Naive B cell (primary cell): ENCODE measurements around the gene GRIN3B. TPM values are rescaled to one million over a fixed set of nuclear protein-coding genes. Genes with fewer than 3 reads are reported as not detected.

Source experiments
- ATAC-seq, 2 donors: fragments of 150-1000 bp; cut with Tn5 transposase; 2 replicates each; pipeline ENCODE4 v1.10.0; 2021; ENCODE audit warnings: low read depth in 2 of 2, mild to moderate bottlenecking in 2 of 2, moderate library complexity in 2 of 2
- DNase-seq: peaks from one replicate; pipeline ENCODE4 v3.0.0; 2022
- H3K27ac Mint-ChIP-seq, 6 donors: one replicate each; pipeline ENCODE4 v1.8.0; 2020 to 2022; ENCODE audit warnings: mild to moderate bottlenecking in 6 of 6, mixed read lengths in 6 of 6, moderate library complexity in 5 of 6, inconsistent platforms in 2 of 6
- H3K27me3 Mint-ChIP-seq, 3 donors: one replicate each; pipeline ENCODE4 v1.8.0; 2021 to 2022; ENCODE audit warnings: mixed read lengths in 3 of 3, mild to moderate bottlenecking in 1 of 3
- H3K36me3 Mint-ChIP-seq, 2 donors: one replicate each; pipeline ENCODE4 v1.8.0; 2020 to 2022; ENCODE audit warnings: mixed read lengths in 2 of 2, inconsistent platforms in 1 of 2, mild to moderate bottlenecking in 1 of 2
- H3K4me1 Mint-ChIP-seq, 3 donors: one replicate each; pipeline ENCODE4 v1.8.0; 2020 to 2022; ENCODE audit warnings: mixed read lengths in 3 of 3, inconsistent platforms in 1 of 3, mild to moderate bottlenecking in 1 of 3, moderate library complexity in 1 of 3
- H3K4me3 Mint-ChIP-seq, 8 donors: one replicate each; pipeline ENCODE4 v1.8.0; 2020 to 2022; ENCODE audit warnings: mild to moderate bottlenecking in 8 of 8, mixed read lengths in 8 of 8, moderate library complexity in 8 of 8, inconsistent platforms in 2 of 8
- H3K9me3 Mint-ChIP-seq, 7 donors: one replicate each; pipeline ENCODE4 v1.8.0; 2020 to 2022; ENCODE audit warnings: mixed read lengths in 7 of 7, mild to moderate bottlenecking in 5 of 7, inconsistent platforms in 2 of 7, moderate library complexity in 1 of 7
- polyA plus RNA-seq, 6 donors: library from polyadenylated mRNA; unstranded; fragments of 300-500 nt; fragmentation: Illumina TruSeq; gene quantifications; one replicate each; pipeline ENCODE4 v1.2.3, GENCODE V29; 2021; ENCODE audit warnings: low read depth in 6 of 6

The GRIN3B gene
- polyA plus RNA-seq, 6 donors from 2014 or later, result not detected

- Mint-ChIP-seq H3K27me3 (no peaks in the 10 kb centered on the region), H3K9me3 (no peaks in the 10 kb centered on the region), H3K4me1 (no peaks in the 10 kb centered on the region), H3K36me3 (peaks cover 2 to 3% of the 10 kb centered on the region in 2 donors), H3K4me3 (no peak overlapping the region), H3K27ac (no peak overlapping the region)
- no peak for DNase-seq
- ATAC-seq, result no peak
These were observed 40.2 kb upstream of the GRIN3B start for GRCh38 chr19:960020-960419.

- Mint-ChIP-seq H3K4me1 (no peaks in the 10 kb centered on the region), H3K9me3 (no peaks in the 10 kb centered on the region), H3K27me3 (no peaks in the 10 kb centered on the region), H3K27ac (no peak overlapping the region), H3K4me3 (no peak overlapping the region), H3K36me3 (peaks cover 4 to 8% of the 10 kb centered on the region in 2 donors)
- ATAC-seq (no peak), DNase-seq (no peak)
These were observed 39.6 kb upstream of the GRIN3B start for GRCh38 chr19:960601-960938.

- no peak overlapping the region for H3K4me3 Mint-ChIP-seq
- H3K9me3 Mint-ChIP-seq, result peaks cover 0 to 2% (median 0%) of the 10 kb centered on the region in 7 donors
- no peaks in the 10 kb centered on the region for H3K27me3 Mint-ChIP-seq
- ATAC-seq (no peak), DNase-seq (no peak)
- H3K36me3 Mint-ChIP-seq, result peaks cover 4 to 8% of the 10 kb centered on the region in 2 donors
- H3K27ac Mint-ChIP-seq, result no peak overlapping the region
- H3K4me1 Mint-ChIP-seq, result no peaks in the 10 kb centered on the region
These were observed 38.2 kb upstream of the GRIN3B start for GRCh38 chr19:961866-962620.

- peaks cover 4 to 8% of the 10 kb centered on the region in 2 donors for H3K36me3 Mint-ChIP-seq
- no peak for ATAC-seq
- H3K4me1 Mint-ChIP-seq, result no peaks in the 10 kb centered on the region
- no peak for DNase-seq
- H3K9me3 Mint-ChIP-seq, result peaks cover 0 to 2% (median 0%) of the 10 kb centered on the region in 7 donors
- H3K27ac Mint-ChIP-seq, result peak overlapping the region in 1 of 6 donors; percentile 63
- no peak overlapping the region for H3K4me3 Mint-ChIP-seq
- H3K27me3 Mint-ChIP-seq, result no peaks in the 10 kb centered on the region
These were observed 37.4 kb upstream of the GRIN3B start for GRCh38 chr19:962683-963400.

- Mint-ChIP-seq H3K27me3 (no peaks in the 10 kb centered on the region), H3K4me3 (no peak overlapping the region), H3K9me3 (peaks cover 0 to 2% (median 0%) of the 10 kb centered on the region in 7 donors), H3K27ac (no peak overlapping the region), H3K36me3 (peaks cover 4 to 8% of the 10 kb centered on the region in 2 donors), H3K4me1 (no peaks in the 10 kb centered on the region)
- ATAC-seq (no peak), DNase-seq (no peak)
These were observed 36.7 kb upstream of the GRIN3B start for GRCh38 chr19:963486-963951.

- H3K4me3 Mint-ChIP-seq, result no peak overlapping the region
- ATAC-seq (no peak), DNase-seq (no peak)
- H3K9me3 Mint-ChIP-seq, result peaks cover 0 to 2% (median 0%) of the 10 kb centered on the region in 7 donors
- H3K27me3 Mint-ChIP-seq, result no peaks in the 10 kb centered on the region
- no peaks in the 10 kb centered on the region for H3K4me1 Mint-ChIP-seq
- H3K36me3 Mint-ChIP-seq, result peaks cover 4 to 8% of the 10 kb centered on the region in 2 donors
- H3K27ac Mint-ChIP-seq, result no peak overlapping the region
These were observed 36.1 kb upstream of the GRIN3B start for GRCh38 chr19:964116-964520.

GRCh38 chr19:964761-965694, 35.2 kb upstream of the GRIN3B start:
- ATAC-seq (no peak), DNase-seq (no peak)
- Mint-ChIP-seq H3K27me3 (no peaks in the 10 kb centered on the region), H3K27ac (peak overlapping the region in 1 of 6 donors; percentile 70), H3K36me3 (peaks cover 4 to 8% of the 10 kb centered on the region in 2 donors), H3K9me3 (peaks cover 0 to 2% (median 0%) of the 10 kb centered on the region in 7 donors), H3K4me3 (no peak overlapping the region), H3K4me1 (no peaks in the 10 kb centered on the region)

GRCh38 chr19:966485-967088, 33.6 kb upstream of the GRIN3B start:
- no peaks in the 10 kb centered on the region for H3K4me1 Mint-ChIP-seq
- no peaks in the 10 kb centered on the region for H3K27me3 Mint-ChIP-seq
- H3K9me3 Mint-ChIP-seq, result peaks cover 0 to 10% (median 6%) of the 10 kb centered on the region in 7 donors
- peak overlapping the region in 1 of 6 donors; percentile 12 for H3K27ac Mint-ChIP-seq
- no peak for ATAC-seq
- peaks cover 4 to 14% of the 10 kb centered on the region in 2 donors for H3K36me3 Mint-ChIP-seq
- peak overlapping the region in 1 of 8 donors; percentile 75 for H3K4me3 Mint-ChIP-seq
- no peak for DNase-seq

- H3K36me3 Mint-ChIP-seq, result peaks cover 0 to 7% of the 10 kb centered on the region in 2 donors
- peak overlapping the region in 1 of 8 donors; percentile 26 for H3K4me3 Mint-ChIP-seq
- ATAC-seq, result no peak
- H3K4me1 Mint-ChIP-seq, result no peaks in the 10 kb centered on the region
- no peak for DNase-seq
- H3K27ac Mint-ChIP-seq, result peak overlapping the region in 4 of 6 donors; percentile 68 to 96 (median 86)
- H3K9me3 Mint-ChIP-seq, result peaks cover 0 to 10% (median 6%) of the 10 kb centered on the region in 7 donors
- H3K27me3 Mint-ChIP-seq, result no peaks in the 10 kb centered on the region
These were observed 29.5 kb upstream of the GRIN3B start for GRCh38 chr19:970695-971094.

- Mint-ChIP-seq H3K4me3 (no peak overlapping the region), H3K4me1 (no peaks in the 10 kb centered on the region), H3K27ac (no peak overlapping the region), H3K27me3 (no peaks in the 10 kb centered on the region), H3K36me3 (peaks cover 0 to 7% of the 10 kb centered on the region in 2 donors), H3K9me3 (peaks cover 0 to 8% (median 6%) of the 10 kb centered on the region in 7 donors)
- DNase-seq (no peak), ATAC-seq (no peak)
These were observed 28.4 kb upstream of the GRIN3B start for GRCh38 chr19:971795-972194.

- Mint-ChIP-seq H3K9me3 (peaks cover 0 to 8% (median 6%) of the 10 kb centered on the region in 7 donors), H3K4me1 (no peaks in the 10 kb centered on the region), H3K4me3 (no peak overlapping the region), H3K27ac (peak overlapping the region in 1 of 6 donors; percentile 83), H3K27me3 (no peaks in the 10 kb centered on the region), H3K36me3 (peaks cover 0 to 7% of the 10 kb centered on the region in 2 donors)
- ATAC-seq, result no peak
- DNase-seq, result no peak
These were observed 27.9 kb upstream of the GRIN3B start for GRCh38 chr19:972281-972680.

GRCh38 chr19:973726-974563, 26.3 kb upstream of the GRIN3B start:
- ATAC-seq (no peak), DNase-seq (no peak)
- H3K4me3 Mint-ChIP-seq, result no peak overlapping the region
- H3K27ac Mint-ChIP-seq, result no peak overlapping the region
- H3K9me3 Mint-ChIP-seq, result peaks cover 0 to 8% (median 6%) of the 10 kb centered on the region in 7 donors
- H3K27me3 Mint-ChIP-seq, result no peaks in the 10 kb centered on the region
- H3K4me1 Mint-ChIP-seq, result no peaks in the 10 kb centered on the region
- H3K36me3 Mint-ChIP-seq, result peaks cover 0 to 7% of the 10 kb centered on the region in 2 donors
